MM.1S (cell line): ENCODE measurements around the gene PLA2G4E.

Source experiments
- DNase-seq: peaks from one replicate; pipeline ENCODE4 v3.0.0-alpha.2; 2015
- H2AFZ ChIP-seq: fragments of 300-600 bp; sonication (generic); 2 replicates; pipeline ENCODE4 v1.6.0; 2016; ENCODE audit warnings: antibody characterized with exemption, low read length
- H3F3A ChIP-seq: fragments of 300-600 bp; sonication (generic); 2 replicates; pipeline ENCODE4 v1.6.1; 2016; ENCODE audit warnings: mild to moderate bottlenecking, antibody characterized with exemption, low read length, moderate library complexity, mixed read lengths; ENCODE audit not compliant: insufficient read depth
- H3K27ac ChIP-seq: fragments of 300-600 bp; sonication (generic); 2 replicates; pipeline ENCODE4 v1.5.1; 2016; ENCODE audit warnings: mild to moderate bottlenecking, low read length
- H3K27me3 ChIP-seq: fragments of 300-600 bp; sonication (generic); replicated peaks from 2 replicates; pipeline ENCODE4 v1.6.0; 2016; ENCODE audit warnings: low read length; ENCODE audit not compliant: insufficient read depth
- H3K36me3 ChIP-seq: fragments of 300-600 bp; sonication (generic); replicated peaks from 2 replicates; pipeline ENCODE4 v1.6.1; 2016; ENCODE audit warnings: mild to moderate bottlenecking, low read length, mixed read lengths; ENCODE audit not compliant: insufficient read depth
- H3K4me1 ChIP-seq: fragments of 300-600 bp; sonication (generic); 2 replicates; pipeline ENCODE4 v1.6.1; 2016; ENCODE audit warnings: low read length, mixed read lengths
- H3K4me2 ChIP-seq: fragments of 300-600 bp; sonication (generic); 2 replicates; pipeline ENCODE4 v1.6.0; 2016; ENCODE audit warnings: low read depth, low read length
- H3K4me3 ChIP-seq: fragments of 300-600 bp; sonication (generic); 2 replicates; pipeline ENCODE4 v1.5.1; 2016; ENCODE audit warnings: low read length, mixed read lengths
- H3K79me2 ChIP-seq: fragments of 300-600 bp; sonication (generic); 2 replicates; pipeline ENCODE4 v1.6.1; 2016; ENCODE audit warnings: mixed run types, low read length, mixed read lengths
- H3K9ac ChIP-seq: fragments of 300-600 bp; sonication (generic); 2 replicates; pipeline ENCODE4 v1.6.1; 2016; ENCODE audit warnings: low read length, mixed read lengths
- H3K9me2 ChIP-seq: fragments of 300-600 bp; sonication (generic); replicated peaks from 2 replicates; pipeline ENCODE4 v1.6.1; 2016; ENCODE audit warnings: mild to moderate bottlenecking, low read length, mixed read lengths; ENCODE audit not compliant: insufficient read depth
- H3K9me3 ChIP-seq: fragments of 300-600 bp; sonication (generic); replicated peaks from 2 replicates; pipeline ENCODE4 v1.6.1; 2016; ENCODE audit warnings: mild to moderate bottlenecking, low read length, mixed read lengths; ENCODE audit not compliant: insufficient read depth
- H4K20me1 ChIP-seq: fragments of 300-600 bp; sonication (generic); 2 replicates; pipeline ENCODE4 v1.6.1; 2016; ENCODE audit warnings: mild to moderate bottlenecking, low read length, moderate library complexity, mixed read lengths; ENCODE audit not compliant: insufficient read depth
- EZH2 ChIP-seq: fragments of 300-600 bp; sonication (generic); optimal IDR thresholded peaks from 2 replicates; pipeline ENCODE3; 2017; ENCODE audit warnings: low read depth, mild to moderate bottlenecking, antibody characterized with exemption, low read length, mixed read lengths
- EZH2phosphoT487 ChIP-seq: fragments of 300-600 bp; sonication (generic); IDR thresholded peaks from 2 replicates; pipeline ENCODE4 v1.6.1; 2018; ENCODE audit warnings: antibody characterized with exemption, low read length
- TF ChIP-seq, protein P1 (sequence below): fragments of 300-600 bp; sonication (generic); IDR thresholded peaks from 2 replicates; pipeline ENCODE4 v1.5.1; 2016; ENCODE audit warnings: antibody characterized with exemption, low read length, mixed read lengths

PLA2G4E gene

GRCh38 chr15:42062284-42062806, 41.5 kb upstream of the PLA2G4E start:
- Histone ChIP-seq H3K4me2 (no peak overlapping the region), H3K9me2 (no peaks in the 10 kb centered on the region), H3K4me3 (no peak overlapping the region), H2AFZ (no peak overlapping the region), H3F3A (no peaks in the 10 kb centered on the region), H4K20me1 (no peaks in the 10 kb centered on the region), H3K9me3 (no peaks in the 10 kb centered on the region), H3K36me3 (no peaks in the 10 kb centered on the region), H3K79me2 (no peaks in the 10 kb centered on the region), H3K9ac (no peak overlapping the region), H3K27ac (no peak overlapping the region), H3K4me1 (peaks cover 3% of the 10 kb centered on the region; the same call in 1 of the 2 replicates), H3K27me3 (no peaks in the 10 kb centered on the region)
- TF ChIP-seq, protein P1, sequence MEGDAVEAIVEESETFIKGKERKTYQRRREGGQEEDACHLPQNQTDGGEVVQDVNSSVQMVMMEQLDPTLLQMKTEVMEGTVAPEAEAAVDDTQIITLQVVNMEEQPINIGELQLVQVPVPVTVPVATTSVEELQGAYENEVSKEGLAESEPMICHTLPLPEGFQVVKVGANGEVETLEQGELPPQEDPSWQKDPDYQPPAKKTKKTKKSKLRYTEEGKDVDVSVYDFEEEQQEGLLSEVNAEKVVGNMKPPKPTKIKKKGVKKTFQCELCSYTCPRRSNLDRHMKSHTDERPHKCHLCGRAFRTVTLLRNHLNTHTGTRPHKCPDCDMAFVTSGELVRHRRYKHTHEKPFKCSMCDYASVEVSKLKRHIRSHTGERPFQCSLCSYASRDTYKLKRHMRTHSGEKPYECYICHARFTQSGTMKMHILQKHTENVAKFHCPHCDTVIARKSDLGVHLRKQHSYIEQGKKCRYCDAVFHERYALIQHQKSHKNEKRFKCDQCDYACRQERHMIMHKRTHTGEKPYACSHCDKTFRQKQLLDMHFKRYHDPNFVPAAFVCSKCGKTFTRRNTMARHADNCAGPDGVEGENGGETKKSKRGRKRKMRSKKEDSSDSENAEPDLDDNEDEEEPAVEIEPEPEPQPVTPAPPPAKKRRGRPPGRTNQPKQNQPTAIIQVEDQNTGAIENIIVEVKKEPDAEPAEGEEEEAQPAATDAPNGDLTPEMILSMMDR = no peak
- TF ChIP-seq EZH2 (no peak), EZH2phosphoT487 (no peak)
- DNase-seq = no peak

- Histone ChIP-seq H3K36me3 (no peaks in the 10 kb centered on the region), H3K4me3 (no peak overlapping the region), H3K9me3 (no peaks in the 10 kb centered on the region), H3K79me2 (no peaks in the 10 kb centered on the region), H4K20me1 (no peaks in the 10 kb centered on the region), H2AFZ (no peak overlapping the region), H3K9ac (no peak overlapping the region), H3K9me2 (no peaks in the 10 kb centered on the region), H3K4me2 (no peak overlapping the region), H3F3A (no peaks in the 10 kb centered on the region), H3K27me3 (no peaks in the 10 kb centered on the region), H3K4me1 (no peaks in the 10 kb centered on the region), H3K27ac (no peak overlapping the region)
- TF ChIP-seq EZH2phosphoT487 = no peak
- no peak for TF ChIP-seq EZH2
- TF ChIP-seq, protein P1 = no peak
- no peak for DNase-seq
Measured at GRCh38 chr15:42060797-42061196, 40.0 kb upstream of the PLA2G4E start.

DNA sequence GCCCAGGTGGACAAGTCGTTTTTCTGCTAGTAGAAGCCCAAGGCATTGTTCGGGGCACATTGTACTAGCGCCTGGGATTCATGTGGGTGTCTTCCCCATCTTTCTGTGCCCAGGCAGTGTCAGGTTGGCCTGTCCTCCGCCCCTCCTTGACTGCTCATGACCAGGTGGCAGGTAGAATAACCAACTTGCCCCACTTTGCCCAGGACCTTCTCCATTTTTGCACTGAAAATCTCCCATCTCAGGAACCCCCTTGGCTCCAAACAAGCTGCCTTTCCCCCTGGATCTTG, 39.6 kb upstream of the PLA2G4E start:
- DNase-seq = no peak
- H2AFZ ChIP-seq = no peak overlapping the region
- no peak overlapping the region for H3K4me3 ChIP-seq
- H3K4me1 ChIP-seq = no peaks in the 10 kb centered on the region
- no peak overlapping the region for H3K4me2 ChIP-seq
- H3K36me3 ChIP-seq = no peaks in the 10 kb centered on the region
- H3F3A ChIP-seq = no peaks in the 10 kb centered on the region
- H3K27ac ChIP-seq = no peak overlapping the region
- no peaks in the 10 kb centered on the region for H3K9me2 ChIP-seq
- TF ChIP-seq, protein P1 = no peak
- no peak for TF ChIP-seq EZH2
- TF ChIP-seq EZH2phosphoT487 = no peak
- no peaks in the 10 kb centered on the region for H3K79me2 ChIP-seq
- no peak overlapping the region for H3K9ac ChIP-seq
- no peaks in the 10 kb centered on the region for H3K27me3 ChIP-seq
- H4K20me1 ChIP-seq = no peaks in the 10 kb centered on the region
- H3K9me3 ChIP-seq = no peaks in the 10 kb centered on the region
